Sigmoid colon (tissue), 7 donors: Measurements from ENCODE around the gene KIF2C. TPM values are rescaled to one million over a fixed set of nuclear protein-coding genes. Genes with fewer than 3 reads are reported as not detected.

Source experiments
- DNase-seq: peaks from one replicate; pipeline ENCODE4 v3.0.0-alpha.2; 2019
- H3K27ac ChIP-seq, 4 donors: fragments of 200-600 bp; sonication (generic); one replicate each; pipeline ENCODE4 v1.5.1; 2016 to 2019; ENCODE audit warnings: mild to moderate bottlenecking in 1 of 4
- H3K27me3 ChIP-seq, 3 donors: fragments of 200-600 bp; sonication (generic); one replicate each; pipeline ENCODE4 v1.5.1; 2019; ENCODE audit warnings: mild to moderate bottlenecking in 1 of 3
- H3K36me3 ChIP-seq, 4 donors: fragments of 200-600 bp; sonication (generic); one replicate each; pipeline ENCODE4 v1.5.1; 2016 to 2019
- H3K4me1 ChIP-seq, 4 donors: fragments of 200-600 bp; sonication (generic); one replicate each; pipeline ENCODE4 v1.5.1; 2017 to 2019
- H3K4me3 ChIP-seq, 4 donors: fragments of 200-600 bp; sonication (generic); one replicate each; pipeline ENCODE4 v1.5.1; 2017 to 2019; ENCODE audit warnings: mild to moderate bottlenecking in 2 of 4, moderate library complexity in 1 of 4
- H3K9me3 ChIP-seq, 4 donors: fragments of 200-600 bp in 3 of 4; sonication (generic) in 3 of 4; one replicate each; pipeline versions ENCODE4 v1.5.1 to v1.6.1; 2013 to 2019
- EP300 ChIP-seq, 4 donors: sonication (generic); formaldehyde crosslinking; IDR thresholded peaks; one replicate each; pipeline ENCODE4 v1.6.1; 2017; ENCODE audit warnings: antibody characterized with exemption in 4 of 4
- POLR2A ChIP-seq, 2 donors: fragments of 450-650 bp; IDR thresholded peaks; one replicate each; pipeline ENCODE4 v1.6.1; 2016; ENCODE audit warnings: antibody characterized with exemption in 2 of 2, mild to moderate bottlenecking in 2 of 2, moderate library complexity in 2 of 2
- POLR2AphosphoS5 ChIP-seq, 4 donors: sonication (generic); formaldehyde crosslinking; IDR thresholded peaks; one replicate each; pipeline ENCODE4 v1.6.1; 2017; ENCODE audit warnings: antibody characterized with exemption in 4 of 4
- whole genome bisulfite sequencing, 2 donors: extraction: QIAGEN DNeasy Blood & Tissue Kit; methylation state at CpG; one replicate each; pipeline ENCODE4 v1.1.7; 2013; 5-methylcytosine and 5-hydroxymethylcytosine counted together
- intact Hi-C: fragments of 100-400 bp; cut with DNase I; formaldehyde crosslinking; loops from one replicate; pipeline ENCODE4 v1.15.1; 2023
- polyA plus RNA-seq, 3 donors: library from polyadenylated mRNA; stranded (reverse); fragments of 200-250 nt; gene quantifications; one replicate each; pipeline ENCODE4 v1.2.3, GENCODE V29; 2013
- total RNA-seq, 4 donors: library from RNA; depleted of rRNA; stranded (reverse); fragments of >200 nt; gene quantifications; one replicate each; pipeline ENCODE4 v1.1.0, GENCODE V29; 2016
- TF ChIP-seq, protein P1 (sequence below), 4 experiments: fragments of 450-650 bp in 3 of 4; fragments of 200-600 bp in 1 of 4; IDR thresholded peaks; one replicate each; pipeline ENCODE4 v1.5.1; 2016 to 2019; ENCODE audit warnings: antibody characterized with exemption in 4 of 4, mild to moderate bottlenecking in 3 of 4, moderate library complexity in 2 of 4
- donor health status: healthy with polysubstance abuse.
- donor health status: Bipolar disorder and iron deficiency.
- donor health status: healthy.

The KIF2C gene
- total and polyA plus RNA-seq, 7 donors = 0.36 to 16.2 (median 1.9) TPM

DNA sequence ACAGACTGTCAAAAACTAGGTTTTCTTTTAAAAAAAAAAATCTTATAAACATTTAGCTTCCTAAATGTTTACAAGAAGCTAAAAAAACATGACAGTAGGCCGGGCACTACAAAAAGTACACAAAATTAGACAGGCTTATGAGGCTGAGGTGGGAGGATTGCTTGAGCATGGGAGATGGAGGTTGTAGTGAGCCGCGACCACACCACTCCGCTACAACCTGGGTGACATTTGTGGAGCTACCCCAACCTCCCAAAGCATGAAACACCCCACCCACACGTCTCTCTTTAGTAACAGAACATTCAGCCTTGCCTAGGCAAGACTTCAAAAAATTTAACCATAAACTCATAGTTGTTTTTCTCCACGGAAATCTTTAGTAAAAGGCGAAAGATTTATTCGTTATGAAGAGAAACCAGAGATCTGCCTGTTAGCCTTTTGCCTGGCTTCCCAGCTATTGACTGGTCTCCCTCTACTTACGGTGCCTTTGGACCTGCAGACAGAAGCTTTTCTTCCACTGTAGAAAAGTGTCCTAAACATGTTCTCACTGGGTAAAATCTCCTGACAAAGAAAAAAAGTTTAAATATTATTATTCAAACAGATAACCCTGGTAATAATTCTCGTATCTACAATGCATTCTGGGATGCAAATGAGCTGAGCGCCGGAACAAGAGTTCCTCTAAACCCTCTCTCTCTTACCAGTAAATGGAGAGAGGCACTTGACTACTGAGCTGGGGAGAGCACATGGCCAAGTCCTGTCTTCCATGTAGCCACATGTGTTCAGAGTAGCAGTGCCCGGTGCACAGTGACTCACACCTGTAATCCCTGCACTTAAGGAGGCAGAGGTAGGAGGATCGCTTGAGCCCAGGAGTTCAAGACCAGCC, 17.9 kb upstream of the KIF2C start:
- H3K27me3 ChIP-seq = no peaks in the 10 kb centered on the region
- H3K4me1 ChIP-seq = no peaks in the 10 kb centered on the region
- H3K9me3 ChIP-seq = no peaks in the 10 kb centered on the region
- TF ChIP-seq, protein P1, sequence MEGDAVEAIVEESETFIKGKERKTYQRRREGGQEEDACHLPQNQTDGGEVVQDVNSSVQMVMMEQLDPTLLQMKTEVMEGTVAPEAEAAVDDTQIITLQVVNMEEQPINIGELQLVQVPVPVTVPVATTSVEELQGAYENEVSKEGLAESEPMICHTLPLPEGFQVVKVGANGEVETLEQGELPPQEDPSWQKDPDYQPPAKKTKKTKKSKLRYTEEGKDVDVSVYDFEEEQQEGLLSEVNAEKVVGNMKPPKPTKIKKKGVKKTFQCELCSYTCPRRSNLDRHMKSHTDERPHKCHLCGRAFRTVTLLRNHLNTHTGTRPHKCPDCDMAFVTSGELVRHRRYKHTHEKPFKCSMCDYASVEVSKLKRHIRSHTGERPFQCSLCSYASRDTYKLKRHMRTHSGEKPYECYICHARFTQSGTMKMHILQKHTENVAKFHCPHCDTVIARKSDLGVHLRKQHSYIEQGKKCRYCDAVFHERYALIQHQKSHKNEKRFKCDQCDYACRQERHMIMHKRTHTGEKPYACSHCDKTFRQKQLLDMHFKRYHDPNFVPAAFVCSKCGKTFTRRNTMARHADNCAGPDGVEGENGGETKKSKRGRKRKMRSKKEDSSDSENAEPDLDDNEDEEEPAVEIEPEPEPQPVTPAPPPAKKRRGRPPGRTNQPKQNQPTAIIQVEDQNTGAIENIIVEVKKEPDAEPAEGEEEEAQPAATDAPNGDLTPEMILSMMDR (IDR thresholded peaks at IDR 0.05) = no peak
- TF ChIP-seq POLR2AphosphoS5 (IDR thresholded peaks at IDR 0.05) (peak; percentile 11 to 91 (median 61)), EP300 (IDR thresholded peaks at IDR 0.05) (no peak), POLR2A (IDR thresholded peaks at IDR 0.05) (peak in 1 of 2 donors; percentile 69)
- WGBS, 2 donors = 28 to 45% methylated on average over 14 of the region's 14 CpGs
- H3K27ac ChIP-seq = peak overlapping the region in 3 of 4 donors; percentile 1 to 46 (median 18)
- intact Hi-C loops = no loop called here
- no peaks in the 10 kb centered on the region for H3K36me3 ChIP-seq
- DNase-seq = peak; percentile 73
- H3K4me3 ChIP-seq = no peak overlapping the region

DNA sequence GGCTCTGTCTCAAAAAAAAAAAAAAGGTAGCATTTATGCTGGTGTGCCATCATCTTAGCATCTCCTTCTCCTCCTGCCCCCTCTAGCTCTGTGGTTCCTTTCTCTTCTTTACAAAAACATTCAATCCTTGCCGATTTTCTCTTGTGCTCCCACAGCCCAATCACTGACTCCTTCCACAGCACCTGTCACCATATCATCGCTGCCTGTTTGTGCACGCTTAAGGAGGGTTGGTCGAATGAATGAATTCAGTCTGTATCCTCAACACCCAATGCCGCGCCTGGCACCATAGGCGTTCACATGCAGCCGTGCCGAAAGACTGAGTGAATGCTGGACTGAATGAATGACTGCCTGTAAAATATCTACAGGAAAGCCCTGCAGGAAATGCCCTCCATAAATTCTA, 16.6 kb upstream of the KIF2C start:
- intact Hi-C loops = no loop called here
- TF ChIP-seq POLR2AphosphoS5 (IDR thresholded peaks at IDR 0.05) = no peak
- TF ChIP-seq POLR2A (IDR thresholded peaks at IDR 0.05) = no peak
- no peak for TF ChIP-seq EP300 (IDR thresholded peaks at IDR 0.05)
- TF ChIP-seq, protein P1 (IDR thresholded peaks at IDR 0.05) = no peak
- 63 to 80% methylated on average over 9 of the region's 9 CpGs for WGBS, 2 donors

DNA sequence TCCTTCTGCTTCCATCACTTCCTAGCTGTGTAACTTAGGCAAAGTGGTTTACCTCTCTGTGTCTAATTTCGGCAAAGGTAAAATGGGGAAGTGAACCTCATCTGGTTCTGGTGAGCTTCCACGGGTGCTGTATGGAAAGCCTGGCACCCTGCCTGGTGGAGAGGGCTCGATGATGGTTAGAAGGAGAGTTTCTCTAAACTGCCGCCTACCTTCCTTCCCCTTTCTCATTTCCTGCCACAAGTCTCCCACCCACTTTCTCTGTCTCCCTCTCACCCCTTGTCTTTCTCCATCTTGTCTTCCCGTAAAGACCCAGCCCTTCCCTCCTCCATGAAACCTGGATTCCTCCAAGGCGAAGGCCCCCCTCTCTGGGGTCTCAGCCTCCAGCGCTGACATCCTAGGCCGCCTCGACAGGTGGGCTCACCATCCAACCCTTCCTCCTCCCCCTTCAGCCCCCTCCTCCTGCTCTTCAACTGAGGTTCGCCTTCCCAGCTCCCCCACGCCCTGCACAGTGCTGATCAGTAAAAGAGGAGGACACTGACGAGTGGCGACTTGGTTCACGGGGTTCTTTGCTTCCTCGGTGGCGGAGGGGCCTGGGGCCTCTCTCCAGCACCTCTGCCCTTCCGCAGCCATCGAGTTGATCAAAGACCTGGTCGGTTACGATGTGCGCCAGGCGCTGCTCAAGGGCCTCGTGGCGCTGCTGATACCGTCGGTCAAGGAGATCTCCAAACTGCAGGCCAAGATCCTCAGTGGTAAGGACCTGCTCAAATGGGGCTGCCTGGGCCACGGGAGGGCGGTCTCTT, 15.9 kb upstream of the KIF2C start:
- Histone ChIP-seq H3K9me3 (no peaks in the 10 kb centered on the region), H3K36me3 (no peaks in the 10 kb centered on the region), H3K27me3 (no peaks in the 10 kb centered on the region), H3K27ac (no peak overlapping the region), H3K4me3 (no peak overlapping the region), H3K4me1 (no peaks in the 10 kb centered on the region)
- intact Hi-C loops = no loop called here
- TF ChIP-seq, protein P1 (IDR thresholded peaks at IDR 0.05) = no peak
- TF ChIP-seq EP300 (IDR thresholded peaks at IDR 0.05) (no peak), POLR2AphosphoS5 (IDR thresholded peaks at IDR 0.05) (no peak), POLR2A (IDR thresholded peaks at IDR 0.05) (no peak)
- WGBS, 2 donors = 69 to 86% methylated on average over 28 of the region's 28 CpGs
- no peak for DNase-seq

More for the DNA sequence above, 16.6 kb upstream of the KIF2C start:
- Histone ChIP-seq H3K9me3 (no peaks in the 10 kb centered on the region), H3K4me1 (no peaks in the 10 kb centered on the region), H3K36me3 (no peaks in the 10 kb centered on the region), H3K27me3 (no peaks in the 10 kb centered on the region), H3K4me3 (no peak overlapping the region), H3K27ac (no peak overlapping the region)
- no peak for DNase-seq

DNA sequence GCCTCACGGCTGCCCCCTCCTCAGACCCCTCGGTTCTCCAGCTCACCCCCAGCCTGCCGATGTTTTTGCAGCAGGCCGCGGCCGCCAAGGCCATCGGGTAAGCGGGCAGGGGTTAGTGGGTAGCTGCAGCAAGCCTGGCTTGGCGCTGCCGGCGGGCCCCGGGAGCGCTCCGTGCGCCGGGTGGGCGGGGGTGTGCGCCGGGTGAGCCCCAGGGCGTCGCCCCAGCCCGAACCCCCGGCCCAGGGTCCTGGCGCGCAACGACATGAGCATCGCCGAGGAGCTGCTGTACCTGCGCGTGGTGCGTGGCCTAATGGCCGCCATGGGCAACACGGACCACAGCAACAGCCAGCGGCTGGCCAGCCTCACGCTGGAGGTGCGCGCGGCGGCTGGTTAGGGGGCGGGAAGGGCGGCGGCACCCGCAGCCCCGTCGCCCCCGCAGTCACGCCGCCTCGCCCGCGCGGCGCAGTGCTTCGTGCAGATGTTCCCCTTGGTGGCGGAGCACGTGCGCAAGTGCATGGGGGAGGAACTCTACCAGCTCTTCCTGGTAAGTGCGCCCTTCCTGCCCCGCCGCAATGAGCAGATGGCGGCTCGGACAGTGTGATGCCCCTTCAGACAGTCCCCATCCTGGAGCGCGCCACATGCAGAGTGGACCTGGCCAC, 15.2 kb upstream of the KIF2C start:
- H3K4me3 ChIP-seq = no peak overlapping the region
- intact Hi-C loops = no loop called here
- H3K27ac ChIP-seq = no peak overlapping the region
- H3K9me3 ChIP-seq = no peaks in the 10 kb centered on the region
- TF ChIP-seq POLR2AphosphoS5 (IDR thresholded peaks at IDR 0.05) (no peak), EP300 (IDR thresholded peaks at IDR 0.05) (no peak), POLR2A (IDR thresholded peaks at IDR 0.05) (no peak)
- TF ChIP-seq, protein P1 (IDR thresholded peaks at IDR 0.05) = no peak
- WGBS, 2 donors = 88 to 90% methylated on average over 64 of the region's 64 CpGs
- no peaks in the 10 kb centered on the region for H3K4me1 ChIP-seq
- no peak for DNase-seq
- no peaks in the 10 kb centered on the region for H3K36me3 ChIP-seq
- H3K27me3 ChIP-seq = no peaks in the 10 kb centered on the region
